K562 (cell line): ENCODE measurements around the gene ZNF716. TPM values are rescaled to one million over a fixed set of nuclear protein-coding genes. Genes with fewer than 3 reads are reported as not detected.

Source experiments
- BRF2 ChIP-seq: IDR thresholded peaks from 3 replicates; pipeline ENCODE4 v1.6.1; 2011; ENCODE audit warnings: borderline replicate concordance, mild to moderate bottlenecking; ENCODE audit not compliant: insufficient read length, insufficient read depth
- CBFB ChIP-seq: sonication (generic); formaldehyde crosslinking; IDR thresholded peaks from 2 replicates; pipeline ENCODE4 v1.4.0; 2020; ENCODE audit warnings: mild to moderate bottlenecking, missing genetic modification reagents
- CCNT2 ChIP-seq: IDR thresholded peaks from 2 replicates; pipeline ENCODE4 v1.6.1; 2011; ENCODE audit warnings: borderline replicate concordance, low read depth, mild to moderate bottlenecking, moderate library complexity, mixed read lengths, low read length; ENCODE audit not compliant: insufficient read length; ENCODE audit errors: extremely low read depth
- ELF2 ChIP-seq: fragments of 250-450 bp; sonication (Bioruptor Pico); IDR thresholded peaks from 2 replicates; pipeline ENCODE4 v1.5.0; 2021; ENCODE audit warnings: mild to moderate bottlenecking
- RREB1 ChIP-seq: fragments of 250-450 bp; sonication (Bioruptor Pico); IDR thresholded peaks from 2 replicates; pipeline ENCODE4 v1.4.0; 2020
- SMAD4 ChIP-seq: fragments of 250-450 bp; sonication (Bioruptor Pico); conservative IDR thresholded peaks from 2 replicates; pipeline ENCODE4 v1.8.0; 2021; ENCODE audit warnings: inconsistent platforms, mild to moderate bottlenecking, moderate library complexity
- SP2 ChIP-seq: IDR thresholded peaks from 2 replicates; pipeline ENCODE4 v1.6.1; 2011; ENCODE audit warnings: mild to moderate bottlenecking, low read depth, low read length, moderate library complexity; ENCODE audit not compliant: poor library complexity, severe bottlenecking; ENCODE audit errors: extremely low read depth
- ZBTB11 ChIP-seq, 3 experiments: fragments of 200-800 bp in 1 of 3; fragments of 250-450 bp in 1 of 3; fragments of 450-650 bp in 1 of 3; sonication (Bioruptor Pico) in 1 of 3; sonication (Bioruptor generic) in 1 of 3; formaldehyde crosslinking in 1 of 3; IDR thresholded peaks; 2 replicates each; pipeline versions ENCODE4 v1.6.1 to v1.8.0; 2016 to 2022; ENCODE audit warnings: mild to moderate bottlenecking in 2 of 3, missing genetic modification characterization in 2 of 3, missing compliant biosample characterization in 1 of 3, moderate library complexity in 1 of 3
- ZNF609 ChIP-seq: sonication (generic); formaldehyde crosslinking; IDR thresholded peaks from 2 replicates; pipeline ENCODE4 v1.8.1; 2023; ENCODE audit warnings: missing genetic modification reagents, mild to moderate bottlenecking, borderline replicate concordance
- ZNF766 ChIP-seq: fragments of 200-800 bp; sonication (Bioruptor generic); conservative IDR thresholded peaks from 2 replicates; pipeline ENCODE4 v1.6.1; 2016; ENCODE audit warnings: missing genetic modification characterization, missing compliant biosample characterization
- polyA plus RNA-seq, 8 experiments: library from polyadenylated mRNA; depleted of rRNA in 4 of 8; stranded (reverse) in 5 of 8; unstranded in 3 of 8; fragments of >200 nt; fragmentation: Nextera tagmentation in 2 of 8; fragmentation: Illumina TruSeq in 1 of 8; extraction: Ambion mirVana in 2 of 8; extraction: Trizol in 1 of 8; gene quantifications; 2 replicates each; pipeline versions ENCODE4 v1.2.1 to v1.2.3, GENCODE V29; 2011 to 2014; ENCODE audit warnings: inconsistent platforms in 1 of 8, missing spikeins in 1 of 8
- total RNA-seq, 7 experiments: library from RNA; depleted of rRNA in 6 of 7; stranded (reverse); fragments of >200 nt in 6 of 7; fragmentation: Illumina TruSeq in 2 of 7; extraction: Trizol in 2 of 7; gene quantifications; 2 replicates each; pipeline versions ENCODE4 v1.2.1 to v1.2.3, GENCODE V29; 2011 to 2021; ENCODE audit warnings: low replicate concordance in 1 of 7

ZNF716 gene
- total and polyA plus RNA-seq, 9 of the 15 experiments (the other 6 are each of a cell fraction or from before 2014, with no cell fraction given) = not detected

GRCh38 chr7:57426629-57427003 lies 23.4 kb upstream of the ZNF716 start (continued):
- TF ChIP-seq RREB1 (no peak), BRF2 (no peak), ZBTB11 (CRISPR knock-in tag; IDR thresholded peaks at IDR 0.05) (no peak), ZNF766 (CRISPR knock-in tag) (no peak), CCNT2 (no peak), CBFB (CRISPR knock-in tag) (no peak), ELF2 (CRISPR knock-in tag) (no peak), ZNF609 (CRISPR knock-in tag) (no peak), SMAD4 (no peak), SP2 (no peak)
